Measurements from ENCODE around the gene DACH1.

The DACH1 gene

GRCh38 chr13:71461892-71462291 is 405.1 kb downstream of the DACH1 start:
- H3K4me3 ChIP-seq (replicated peaks in 1 of 2; ENCODE audit: low read depth in 2 of 2, low read length in 2 of 2): no peak overlapping the region
- no peak for DNase-seq (ENCODE audit: low read depth in 2 of 2)
- TF ChIP-seq, protein P1, sequence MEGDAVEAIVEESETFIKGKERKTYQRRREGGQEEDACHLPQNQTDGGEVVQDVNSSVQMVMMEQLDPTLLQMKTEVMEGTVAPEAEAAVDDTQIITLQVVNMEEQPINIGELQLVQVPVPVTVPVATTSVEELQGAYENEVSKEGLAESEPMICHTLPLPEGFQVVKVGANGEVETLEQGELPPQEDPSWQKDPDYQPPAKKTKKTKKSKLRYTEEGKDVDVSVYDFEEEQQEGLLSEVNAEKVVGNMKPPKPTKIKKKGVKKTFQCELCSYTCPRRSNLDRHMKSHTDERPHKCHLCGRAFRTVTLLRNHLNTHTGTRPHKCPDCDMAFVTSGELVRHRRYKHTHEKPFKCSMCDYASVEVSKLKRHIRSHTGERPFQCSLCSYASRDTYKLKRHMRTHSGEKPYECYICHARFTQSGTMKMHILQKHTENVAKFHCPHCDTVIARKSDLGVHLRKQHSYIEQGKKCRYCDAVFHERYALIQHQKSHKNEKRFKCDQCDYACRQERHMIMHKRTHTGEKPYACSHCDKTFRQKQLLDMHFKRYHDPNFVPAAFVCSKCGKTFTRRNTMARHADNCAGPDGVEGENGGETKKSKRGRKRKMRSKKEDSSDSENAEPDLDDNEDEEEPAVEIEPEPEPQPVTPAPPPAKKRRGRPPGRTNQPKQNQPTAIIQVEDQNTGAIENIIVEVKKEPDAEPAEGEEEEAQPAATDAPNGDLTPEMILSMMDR (IDR thresholded peaks at IDR 0.05; ENCODE audit: low read depth, low read length): no peak

DNA sequence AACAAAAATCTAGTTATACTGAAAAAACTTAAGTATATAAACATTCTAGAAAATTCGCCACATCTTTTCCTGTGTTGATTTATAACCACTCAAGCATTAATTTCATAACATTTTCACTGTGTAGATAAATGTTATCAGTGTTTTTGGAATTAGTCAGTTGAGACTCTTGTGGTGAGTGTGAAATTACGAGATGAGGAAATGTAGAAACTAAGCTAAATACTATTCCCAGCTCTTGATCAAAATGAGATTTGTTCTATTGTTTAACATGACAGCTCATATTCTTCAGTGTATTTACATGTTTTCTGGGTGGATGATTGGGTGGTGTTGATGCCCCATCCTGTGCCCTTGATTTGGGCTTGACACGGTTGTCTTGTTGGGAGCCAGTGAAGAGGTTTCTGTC is 406.8 kb downstream of the DACH1 start:
- TF ChIP-seq, protein P1 (IDR thresholded peaks at IDR 0.05; ENCODE audit: low read depth, low read length): no peak
- H3K4me3 ChIP-seq (replicated peaks in 1 of 2; ENCODE audit: low read depth in 2 of 2, low read length in 2 of 2): no peak overlapping the region
- DNase-seq (ENCODE audit: low read depth in 2 of 2): peak; percentile 19 to 22

- TF ChIP-seq, protein P1 (IDR thresholded peaks at IDR 0.05; ENCODE audit: low read depth, low read length): no peak
- H3K4me3 ChIP-seq (replicated peaks in 1 of 2; ENCODE audit: low read depth in 2 of 2, low read length in 2 of 2): no peak overlapping the region
- no peak for DNase-seq (ENCODE audit: low read depth in 2 of 2)
Measured at GRCh38 chr13:71459708-71460107, 407.3 kb downstream of the DACH1 start.

DNA sequence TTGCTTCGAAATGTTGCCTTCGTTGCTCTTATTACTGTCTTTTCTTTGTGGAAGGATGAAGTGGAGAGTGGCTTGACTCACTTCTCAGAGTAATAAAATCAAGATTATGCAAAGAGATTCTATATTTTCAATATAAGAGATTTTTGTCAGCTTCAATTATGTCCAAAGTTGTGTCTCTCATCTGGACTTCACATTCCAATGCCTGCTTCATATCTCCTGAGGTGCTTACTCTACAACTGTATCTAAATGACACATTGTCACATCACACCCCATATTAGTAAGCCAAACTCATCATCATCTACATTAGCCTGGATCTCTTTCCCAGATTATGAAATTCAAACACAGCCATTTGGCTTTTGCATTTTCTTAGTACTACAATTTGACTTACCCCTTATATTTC is 409.4 kb downstream of the DACH1 start:
- DNase-seq (ENCODE audit: low read depth in 2 of 2): no peak
- TF ChIP-seq, protein P1 (IDR thresholded peaks at IDR 0.05; ENCODE audit: low read depth, low read length): no peak
- H3K4me3 ChIP-seq (replicated peaks in 1 of 2; ENCODE audit: low read depth in 2 of 2, low read length in 2 of 2): no peak overlapping the region

DNA sequence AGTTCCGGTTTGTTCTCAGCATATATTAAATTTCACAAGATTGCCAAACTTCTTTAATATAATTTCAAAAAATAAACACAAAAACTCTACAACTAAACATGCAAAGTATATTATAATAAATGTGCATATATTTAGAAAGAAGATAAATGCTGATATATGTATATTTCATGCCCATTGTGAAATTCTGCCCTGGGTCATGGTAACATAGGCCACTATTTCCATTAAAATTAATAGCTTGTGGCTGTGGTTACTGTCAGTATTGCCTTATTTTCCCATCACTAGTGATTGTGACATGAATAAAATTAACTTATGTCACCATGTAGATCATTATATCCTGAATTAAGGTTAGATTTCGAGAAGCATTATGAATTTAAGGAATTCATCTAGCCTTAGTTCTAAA is 410.9 kb downstream of the DACH1 start:
- H3K4me3 ChIP-seq (replicated peaks in 1 of 2; ENCODE audit: low read depth in 2 of 2, low read length in 2 of 2): no peak overlapping the region
- TF ChIP-seq, protein P1 (IDR thresholded peaks at IDR 0.05; ENCODE audit: low read depth, low read length): no peak
- DNase-seq (ENCODE audit: low read depth in 2 of 2): no peak

GRCh38 chr13:71454509-71454908 is 412.5 kb downstream of the DACH1 start:
- no peak overlapping the region for H3K4me3 ChIP-seq (replicated peaks in 1 of 2; ENCODE audit: low read depth in 2 of 2, low read length in 2 of 2)
- TF ChIP-seq, protein P1 (IDR thresholded peaks at IDR 0.05; ENCODE audit: low read depth, low read length): no peak
- no peak for DNase-seq (ENCODE audit: low read depth in 2 of 2)

DNA sequence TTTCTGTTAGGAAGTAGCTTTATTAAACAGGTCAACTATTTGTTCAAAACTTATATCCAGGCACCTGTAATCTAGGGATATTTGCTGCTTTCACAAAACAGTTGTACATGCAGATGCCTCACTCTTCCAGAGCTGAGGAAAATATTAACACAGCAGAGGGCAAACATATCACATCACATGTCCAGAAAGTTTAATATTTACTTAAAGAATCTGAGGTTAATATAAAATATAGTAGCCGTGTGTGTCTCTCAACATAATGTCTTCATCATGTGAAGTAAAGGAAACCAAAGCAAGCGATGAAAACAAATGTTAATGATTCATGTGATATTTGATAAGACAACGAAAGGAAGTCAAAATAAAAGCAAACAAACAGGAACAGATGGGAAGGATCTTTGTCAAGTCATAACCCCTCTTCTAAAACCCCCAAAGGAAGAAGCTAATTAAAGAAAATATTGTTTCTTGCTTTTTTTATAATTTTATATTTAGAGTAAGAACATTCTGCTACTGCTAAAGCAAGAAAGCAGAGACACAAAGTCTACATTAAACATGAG is 418.8 kb downstream of the DACH1 start:
- no peak for DNase-seq (ENCODE audit: low read depth in 2 of 2)
- H3K4me3 ChIP-seq (replicated peaks in 1 of 2; ENCODE audit: low read depth in 2 of 2, low read length in 2 of 2): no peak overlapping the region
- TF ChIP-seq, protein P1 (IDR thresholded peaks at IDR 0.05; ENCODE audit: low read depth, low read length): no peak
